ENCODE data around the gene NRG4. TPM values are rescaled to one million over a fixed set of nuclear protein-coding genes. Genes with fewer than 3 reads are reported as not detected.

The NRG4 gene
- total RNA-seq, 1 experiment from 2014 or later: not detected

DNA sequence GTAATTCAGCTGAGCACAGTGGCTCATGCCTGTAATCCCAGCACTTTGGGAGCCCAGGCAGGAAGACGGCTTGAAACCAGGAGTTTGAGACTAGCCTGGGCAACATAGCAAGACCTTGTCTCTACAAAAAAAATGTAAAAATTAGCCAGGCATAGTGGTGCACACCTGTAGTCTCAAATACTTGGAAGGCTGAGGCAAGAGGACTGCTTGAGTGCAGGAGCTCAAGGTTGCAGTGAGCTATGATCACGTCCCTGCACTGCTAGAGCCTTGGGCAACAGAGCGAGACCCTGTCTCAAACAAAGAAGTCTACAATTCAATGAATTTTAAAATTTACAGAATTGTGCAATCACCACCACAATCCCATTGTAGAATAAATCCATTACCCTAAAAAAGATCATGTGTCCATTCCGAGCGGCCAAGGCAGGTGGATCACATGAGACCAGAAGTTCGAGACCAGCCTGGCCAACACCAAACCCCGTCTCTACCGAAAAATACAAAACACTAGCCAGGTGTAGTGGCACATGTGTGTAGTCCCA, 63.4 kb downstream of the NRG4 start:
- Mint-ChIP-seq H3K4me1 (no peaks in the 10 kb centered on the region), H3K4me3 (no peak overlapping the region), H3K27me3 (ENCODE audit: low read depth) (peaks cover 5% of the 10 kb centered on the region), H3K36me3 (ENCODE audit: insufficient read depth in 1 of 3, low read depth in 3 of 3) (peaks cover 0 to 2% (median 0%) of the 10 kb centered on the region in 3 experiments; a peak in 2 of 7 replicates), H3K9me3 (peaks cover 3% of the 10 kb centered on the region in 2 experiments; a peak in 3 of 5 replicates), H3K27ac (no peak overlapping the region)
- Histone ChIP-seq H2AK5ac (ENCODE audit: insufficient read length, low read length) (no peak overlapping the region), H3K27me3 (ENCODE audit: insufficient read depth, low read length) (no peaks in the 10 kb centered on the region), H3K27ac (ENCODE audit: insufficient read length, low read depth, low read length) (no peak overlapping the region), H3K79me1 (ENCODE audit: insufficient read depth, low read depth, low read length, poor library complexity, severe bottlenecking) (no peaks in the 10 kb centered on the region), H4K20me1 (ENCODE audit: control insufficient read depth, insufficient read depth, insufficient read length) (no peaks in the 10 kb centered on the region), H3K4me2 (ENCODE audit: insufficient read depth, insufficient read length, low read length) (no peak overlapping the region), H4K91ac (ENCODE audit: insufficient read length, low read depth, low read length) (no peak overlapping the region), H3K4ac (ENCODE audit: low read depth, low read length) (no peak overlapping the region), H3K23me2 (ENCODE audit: insufficient read length, low read depth, low read length, poor library complexity, severe bottlenecking) (no peaks in the 10 kb centered on the region), H4K5ac (ENCODE audit: insufficient read length, low read depth, low read length) (no peak overlapping the region), H2BK12ac (ENCODE audit: insufficient read length, low read depth, low read length) (no peak overlapping the region), H2BK120ac (ENCODE audit: low read depth, low read length, poor library complexity, severe bottlenecking) (no peak overlapping the region), H3K14ac (ENCODE audit: insufficient read depth, low read length) (no peak overlapping the region), H2BK15ac (ENCODE audit: low read depth, low read length) (no peak overlapping the region), H3K23ac (ENCODE audit: insufficient read length, low read depth, low read length) (no peak overlapping the region), H3K9me3 (ENCODE audit: control insufficient read depth, low read depth, low read length) (no peaks in the 10 kb centered on the region), H4K8ac (replicated peaks; ENCODE audit: insufficient read length, low read depth, low read length) (no peak overlapping the region), H3T11ph (ENCODE audit: low read length) (no peak overlapping the region), H2BK20ac (ENCODE audit: low read depth, low read length, poor library complexity, severe bottlenecking) (no peak overlapping the region), H2AFZ (ENCODE audit: low read length) (no peak overlapping the region), H3K9ac (ENCODE audit: extremely low read depth, insufficient read length, low read length) (no peak overlapping the region), H2BK5ac (ENCODE audit: insufficient read length, low read length) (no peak overlapping the region), H3K79me2 (ENCODE audit: insufficient read depth, low read length) (no peaks in the 10 kb centered on the region), H3K18ac (ENCODE audit: insufficient read length, low read depth, low read length) (no peak overlapping the region), H3K56ac (ENCODE audit: insufficient read length, low read depth, low read length) (no peak overlapping the region), H3K4me1 (ENCODE audit: insufficient read depth, low read length) (no peaks in the 10 kb centered on the region)
- TF ChIP-seq, protein P1, sequence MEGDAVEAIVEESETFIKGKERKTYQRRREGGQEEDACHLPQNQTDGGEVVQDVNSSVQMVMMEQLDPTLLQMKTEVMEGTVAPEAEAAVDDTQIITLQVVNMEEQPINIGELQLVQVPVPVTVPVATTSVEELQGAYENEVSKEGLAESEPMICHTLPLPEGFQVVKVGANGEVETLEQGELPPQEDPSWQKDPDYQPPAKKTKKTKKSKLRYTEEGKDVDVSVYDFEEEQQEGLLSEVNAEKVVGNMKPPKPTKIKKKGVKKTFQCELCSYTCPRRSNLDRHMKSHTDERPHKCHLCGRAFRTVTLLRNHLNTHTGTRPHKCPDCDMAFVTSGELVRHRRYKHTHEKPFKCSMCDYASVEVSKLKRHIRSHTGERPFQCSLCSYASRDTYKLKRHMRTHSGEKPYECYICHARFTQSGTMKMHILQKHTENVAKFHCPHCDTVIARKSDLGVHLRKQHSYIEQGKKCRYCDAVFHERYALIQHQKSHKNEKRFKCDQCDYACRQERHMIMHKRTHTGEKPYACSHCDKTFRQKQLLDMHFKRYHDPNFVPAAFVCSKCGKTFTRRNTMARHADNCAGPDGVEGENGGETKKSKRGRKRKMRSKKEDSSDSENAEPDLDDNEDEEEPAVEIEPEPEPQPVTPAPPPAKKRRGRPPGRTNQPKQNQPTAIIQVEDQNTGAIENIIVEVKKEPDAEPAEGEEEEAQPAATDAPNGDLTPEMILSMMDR (conservative IDR thresholded peaks at IDR 0.05): no peak
- DNase-seq: no peak
- WGBS (ENCODE audit: extremely low coverage, insufficient read length, low lambda C conversion rate): no CpG with 5 or more reads among the region's 8 CpGs

Measured in H9 (cell line).